HEK293T (cell line): ENCODE measurements around the gene PRPS2.

ENCODE experiments used
- FOXA1 ChIP-seq: fragments of 450-650 bp; IDR thresholded peaks from 2 replicates; pipeline ENCODE4 v1.6.1; 2016; ENCODE audit warnings: mild to moderate bottlenecking
- FOXM1 ChIP-seq: fragments of 450-650 bp; IDR thresholded peaks from 2 replicates; pipeline ENCODE4 v1.6.1; 2017; ENCODE audit warnings: mild to moderate bottlenecking, borderline replicate concordance
- HDGF ChIP-seq: fragments of 450-650 bp; IDR thresholded peaks from 2 replicates; pipeline ENCODE4 v1.6.1; 2017; ENCODE audit warnings: antibody characterized with exemption, borderline replicate concordance
- NFRKB ChIP-seq: fragments of 450-650 bp; IDR thresholded peaks from 2 replicates; pipeline ENCODE4 v1.6.1; 2016; ENCODE audit warnings: mild to moderate bottlenecking, moderate library complexity
- PKNOX1 ChIP-seq: fragments of 450-650 bp; IDR thresholded peaks from 2 replicates; pipeline ENCODE4 v1.6.1; 2016
- SP1 ChIP-seq: fragments of 450-650 bp; IDR thresholded peaks from 2 replicates; pipeline ENCODE4 v1.6.1; 2017
- SUZ12 ChIP-seq: fragments of 450-650 bp; IDR thresholded peaks from 2 replicates; pipeline ENCODE4 v1.6.1; 2016; ENCODE audit warnings: mild to moderate bottlenecking
- ZNF384 ChIP-seq: fragments of 450-650 bp; IDR thresholded peaks from 2 replicates; pipeline ENCODE4 v1.6.1; 2016

DNA sequence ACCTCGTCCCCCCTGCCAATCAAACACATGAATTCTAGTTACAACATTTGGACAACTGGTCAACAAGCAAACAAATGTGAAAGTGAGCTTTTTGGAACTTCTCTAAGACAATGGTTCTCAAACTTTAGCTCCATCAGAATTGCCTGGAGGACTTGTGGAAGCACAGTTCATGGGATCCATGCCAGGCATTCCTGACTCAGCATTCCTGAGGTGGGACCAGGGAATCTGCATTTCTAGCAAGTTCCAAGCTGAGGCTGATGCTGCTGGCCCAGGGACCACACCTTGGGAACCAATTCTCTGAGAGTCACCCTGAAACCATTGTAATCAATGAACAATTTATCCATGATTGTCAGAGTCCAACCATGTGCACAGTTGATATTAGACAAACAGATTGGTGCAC lies 43.8 kb upstream of the PRPS2 start:
- TF ChIP-seq PKNOX1 (no peak), FOXM1 (no peak), NFRKB (no peak), SUZ12 (no peak), HDGF (no peak), SP1 (no peak), FOXA1 (no peak), ZNF384 (no peak)
